GM20431 (cell line): Measurements from ENCODE around the gene PMIS2.

Source experiments
- in situ Hi-C: fragments of 300-500 bp; cut with MseI, MboI; formaldehyde crosslinking; loops from one replicate; pipeline ENCODE4 v1.15.0; 2020; ENCODE audit warnings: low sequenced_read_pairs; ENCODE audit not compliant: unreplicated experiment

Gene PMIS2

DNA sequence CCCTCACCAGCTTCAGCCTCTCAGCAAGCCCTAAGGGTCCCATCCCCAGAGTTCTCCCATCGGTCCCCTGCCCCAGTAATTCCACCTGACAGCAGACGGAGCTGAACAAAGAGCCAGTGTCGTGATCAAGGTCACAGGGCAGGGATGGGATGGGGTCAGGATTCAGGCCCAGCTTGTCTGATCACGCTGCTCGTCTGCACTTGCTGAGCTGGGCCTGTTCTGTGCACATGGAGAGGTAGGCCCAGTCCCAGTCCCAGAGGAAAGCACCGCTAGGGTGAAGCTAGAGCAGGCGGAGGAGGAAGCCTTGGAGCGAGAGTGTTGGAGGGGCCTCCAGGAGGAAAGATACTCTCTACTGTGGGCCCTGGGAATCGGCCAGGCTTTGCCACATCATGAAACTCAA lies 35.7 kb downstream of the PMIS2 start:
- in situ Hi-C loops = no loop called here

DNA sequence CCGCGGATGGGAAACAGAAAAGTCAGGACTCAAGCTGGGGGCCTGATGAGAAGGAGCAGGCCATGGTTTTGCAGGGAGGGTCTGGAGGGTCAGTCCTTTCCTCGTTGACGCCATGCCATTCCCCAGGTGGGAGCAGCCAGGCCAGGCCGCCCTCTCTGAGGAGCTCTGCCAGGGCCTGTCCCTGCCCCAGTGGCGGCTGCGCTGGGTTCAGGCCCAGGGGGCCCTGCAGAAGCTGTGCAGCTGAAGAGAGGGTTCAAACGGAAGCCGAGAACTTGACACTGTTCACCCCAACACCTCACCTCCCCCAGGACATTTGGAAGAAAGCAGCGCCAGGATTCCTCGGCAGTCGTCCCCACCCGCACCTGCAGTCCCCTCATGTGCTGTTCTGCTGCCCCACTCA lies 36.8 kb downstream of the PMIS2 start:
- in situ Hi-C loops = no loop called here

DNA sequence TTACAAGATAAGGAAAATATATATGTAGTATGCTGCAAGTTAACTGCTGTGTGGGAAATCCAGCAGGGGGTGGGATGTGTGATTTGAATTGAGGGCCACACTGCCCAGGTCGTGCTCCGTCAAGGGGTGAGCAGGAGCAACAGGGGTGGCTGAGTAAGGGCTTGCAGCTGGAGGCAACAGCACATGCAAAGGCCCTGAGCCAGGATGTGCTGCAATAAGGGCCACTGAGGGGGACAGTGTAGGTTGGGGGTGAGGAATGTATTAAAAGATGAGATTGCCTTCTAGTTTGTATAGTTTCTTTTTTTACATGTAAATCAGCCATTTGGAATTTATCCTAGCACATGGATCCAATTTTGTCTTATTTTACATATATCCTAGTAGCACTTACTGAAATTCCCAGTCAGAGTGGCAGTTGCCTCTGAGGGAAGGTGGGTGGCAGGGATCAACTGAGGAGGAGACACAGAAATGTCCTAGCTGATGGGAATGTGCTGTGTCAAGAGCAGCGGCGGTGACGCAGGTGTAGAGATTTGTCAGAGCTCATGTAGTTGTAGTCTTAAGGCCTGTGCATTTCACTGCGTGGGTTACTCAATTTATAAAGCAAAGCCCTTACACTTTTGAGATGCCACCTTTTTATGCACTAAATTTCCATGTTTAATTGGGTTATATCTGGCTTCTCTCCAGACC lies 37.5 kb downstream of the PMIS2 start:
- in situ Hi-C loops = no loop called here

DNA sequence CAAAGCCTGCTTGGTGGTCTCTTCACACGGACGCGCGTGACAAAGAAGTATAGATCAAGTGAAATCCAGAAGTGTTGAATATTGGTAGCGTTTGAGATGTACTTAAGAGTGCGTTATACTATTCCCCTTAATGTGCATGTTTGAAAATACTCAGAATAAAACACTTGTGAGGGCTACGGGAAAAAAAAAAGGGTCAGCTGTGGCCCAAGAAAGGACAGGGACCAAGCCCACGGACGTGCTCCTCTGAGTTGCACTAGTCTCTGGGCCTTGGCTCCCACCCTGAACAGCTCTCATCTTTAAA lies 42.2 kb downstream of the PMIS2 start:
- in situ Hi-C loops = no loop called here

DNA sequence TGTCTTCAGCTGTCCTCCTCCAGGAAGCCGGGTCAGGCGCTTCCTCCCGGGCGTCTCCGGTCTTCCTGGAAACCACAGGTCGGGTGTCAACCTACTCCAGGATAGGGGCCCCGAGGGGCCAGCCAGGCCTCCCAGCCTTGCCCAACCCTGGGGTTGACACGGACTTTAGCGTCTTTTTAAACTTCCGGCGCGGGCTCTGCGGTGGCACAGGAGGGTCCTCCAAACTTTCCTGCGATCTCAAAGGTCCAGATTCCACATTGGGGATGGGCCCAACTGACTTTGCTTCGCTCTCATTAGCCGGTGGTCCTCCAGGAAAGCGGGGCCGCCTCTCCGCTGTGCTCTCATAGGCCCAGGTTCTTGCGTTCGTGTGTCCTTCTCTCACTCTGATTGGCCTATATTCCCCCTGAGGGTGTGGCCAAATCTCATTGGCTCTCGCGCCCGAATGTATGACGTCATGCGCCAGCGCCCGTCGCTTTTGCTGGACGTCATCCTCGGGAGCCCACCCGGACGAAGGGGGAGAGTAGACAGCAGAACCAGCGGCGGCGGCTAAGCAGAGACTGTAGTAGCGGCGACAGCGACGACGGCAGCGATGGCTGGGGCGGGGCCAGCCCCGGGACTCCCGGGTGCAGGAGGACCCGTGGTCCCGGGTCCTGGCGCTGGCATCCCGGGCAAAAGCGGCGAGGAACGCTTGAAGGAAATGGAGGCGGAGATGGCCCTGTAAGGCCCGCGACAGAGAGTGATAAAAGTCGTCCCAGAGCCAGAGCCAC lies 42.8 kb downstream of the PMIS2 start, which contains the start of gene RBM42:
Gene RBM42, plus strand, starts transcription at position 472 of the 767 bp plus-strand sequence. Its CDS starts 118 bp downstream, at position 590.
- in situ Hi-C loops = no loop called here

DNA sequence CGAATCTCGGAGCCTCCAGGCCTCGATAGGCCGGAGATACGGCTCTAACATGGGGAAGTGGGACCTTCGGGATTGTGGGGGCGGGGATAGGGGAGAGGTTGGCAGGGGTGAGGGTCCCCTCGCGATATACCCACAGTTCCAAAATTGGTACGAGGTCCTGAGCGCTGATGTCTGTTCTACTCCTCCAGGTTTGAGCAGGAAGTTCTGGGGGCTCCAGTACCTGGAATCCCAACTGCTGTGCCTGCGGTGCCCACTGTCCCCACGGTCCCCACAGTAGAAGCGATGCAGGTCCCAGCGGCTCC lies 43.3 kb downstream of the PMIS2 start:
- in situ Hi-C loops = no loop called here

DNA sequence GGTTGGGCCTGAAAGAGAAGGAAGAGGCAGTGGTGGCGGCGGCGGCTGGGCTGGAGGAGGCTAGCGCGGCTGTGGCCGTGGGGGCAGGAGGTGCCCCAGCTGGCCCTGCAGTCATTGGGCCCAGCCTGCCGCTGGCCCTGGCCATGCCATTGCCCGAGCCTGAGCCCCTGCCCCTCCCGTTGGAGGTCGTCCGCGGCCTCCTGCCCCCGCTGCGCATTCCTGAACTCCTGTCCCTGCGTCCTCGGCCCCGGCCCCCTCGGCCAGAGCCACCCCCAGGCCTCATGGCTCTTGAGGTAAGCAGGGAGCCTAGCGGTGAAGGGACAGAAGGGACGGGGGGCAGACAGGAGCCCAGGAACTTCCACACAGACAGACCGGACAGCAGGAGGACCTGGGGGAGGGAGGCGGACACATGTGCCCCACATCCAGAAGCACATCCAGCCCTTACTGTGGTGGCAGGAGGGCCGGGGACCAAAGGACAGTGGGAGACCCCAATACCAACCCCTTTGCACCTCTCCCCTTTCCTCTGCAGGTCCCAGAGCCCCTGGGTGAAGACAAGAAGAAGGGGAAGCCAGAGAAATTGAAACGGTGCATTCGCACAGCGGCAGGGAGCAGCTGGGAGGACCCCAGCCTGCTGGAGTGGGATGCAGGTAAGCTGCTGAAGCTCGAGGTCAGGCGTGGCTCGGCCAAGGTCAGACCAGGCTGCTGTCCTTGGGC lies 47.9 kb downstream of the PMIS2 start:
- in situ Hi-C loops = no loop called here

DNA sequence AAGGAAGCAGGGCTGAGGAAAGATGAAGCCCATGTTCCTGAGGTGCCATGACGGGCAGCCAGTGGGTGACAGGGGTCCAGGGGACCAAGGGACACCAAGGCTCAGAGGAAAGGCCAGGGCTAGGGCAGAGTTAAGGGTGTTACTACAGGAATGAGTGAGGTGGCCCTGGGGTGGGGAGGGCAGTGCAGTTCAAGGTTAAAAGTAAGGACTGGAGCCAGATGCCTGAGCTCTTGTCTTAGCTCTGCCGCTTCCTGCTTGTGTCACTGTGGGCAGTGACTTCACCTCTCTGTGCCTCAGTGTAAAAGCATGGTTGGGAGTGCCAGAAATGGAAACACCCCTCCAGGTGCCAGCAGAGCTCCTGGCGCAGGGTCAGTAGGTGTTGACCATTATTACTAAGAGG lies 50.7 kb downstream of the PMIS2 start:
- in situ Hi-C loops = no loop called here
